SK-N-SH (cell line): ENCODE data around the gene FAM241A. TPM values are rescaled to one million over a fixed set of nuclear protein-coding genes. Genes with fewer than 3 reads are reported as not detected.
"Not testable (repeated sequence)": the region's sequence is repeated elsewhere in the genome, so short reads cannot be mapped to it uniquely, and the experiment has no call there.

ENCODE experiments used
- CTCF ChIA-PET: fragments of 300-600, 350-600 bp; formaldehyde crosslinking; extraction: SDS; loops from one replicate; lab custom pipeline; 2021; lab: Yijun Ruan, JAX
- POLR2A ChIA-PET: fragments of 350-600 bp; sonication (Branson Sonifier 250); formaldehyde crosslinking; extraction: SDS; loops from one replicate; lab custom pipeline; 2020; ENCODE audit warnings: antibody characterized with exemption, inconsistent platforms; lab: Yijun Ruan, JAX
- DNase-seq: peaks from one replicate; pipeline ENCODE4 v3.0.0; 2012
- H2AFZ ChIP-seq: fragments of 200-600 bp; sonication (generic); 2 replicates; pipeline ENCODE4 v1.8.1; 2016; ENCODE audit warnings: antibody characterized with exemption, mild to moderate bottlenecking, low read depth
- H3F3A ChIP-seq: fragments of 200-600 bp; sonication (generic); replicated peaks from 2 replicates; pipeline ENCODE3; 2016; ENCODE audit warnings: antibody characterized with exemption, mild to moderate bottlenecking; ENCODE audit not compliant: insufficient read depth
- H3K27ac ChIP-seq, 2 experiments: fragments of 200-500 bp in 1 of 2; fragments of 200-600 bp in 1 of 2; sonication (Bioruptor generic) in 1 of 2; sonication (generic), shearing (Covaris generic) in 1 of 2; 2 replicates each; pipeline versions ENCODE4 v1.5.1 to v1.6.1; 2014 to 2016; ENCODE audit warnings: low read depth in 2 of 2, inconsistent platforms in 1 of 2, low read length in 1 of 2, mild to moderate bottlenecking in 1 of 2, mixed read lengths in 1 of 2
- H3K27me3 ChIP-seq: fragments of 200-600 bp; sonication (generic), shearing (Covaris generic); 2 replicates; pipeline ENCODE4 v1.6.1; 2016; ENCODE audit warnings: mixed run types; ENCODE audit not compliant: insufficient read depth
- H3K36me3 ChIP-seq, 2 experiments: fragments of 200-500 bp in 1 of 2; fragments of 200-600 bp in 1 of 2; sonication (Bioruptor generic) in 1 of 2; sonication (generic) in 1 of 2; replicated peaks in 1 of 2; 2 replicates each; pipeline versions ENCODE3 to v1.5.1; 2014 to 2016; ENCODE audit warnings: low read length in 1 of 2, mild to moderate bottlenecking in 1 of 2; ENCODE audit not compliant: insufficient read depth in 2 of 2, control insufficient read depth in 1 of 2
- H3K4me1 ChIP-seq, 2 experiments: fragments of 200-500 bp in 1 of 2; fragments of 200-600 bp in 1 of 2; sonication (Bioruptor generic) in 1 of 2; sonication (generic), shearing (Covaris generic) in 1 of 2; 2 replicates each; pipeline versions ENCODE4 v1.5.1 to v1.6.1; 2014 to 2016; ENCODE audit warnings: low read depth in 1 of 2, low read length in 1 of 2, mixed run types in 1 of 2; ENCODE audit not compliant: insufficient read depth in 2 of 2, control insufficient read depth in 1 of 2
- H3K4me2 ChIP-seq: fragments of 200-600 bp; sonication (generic), shearing (Covaris generic); 2 replicates; pipeline ENCODE4 v1.6.1; 2017; ENCODE audit warnings: mixed run types
- H3K4me3 ChIP-seq, 2 experiments: fragments of 200-500 bp in 1 of 2; fragments of 200-600 bp in 1 of 2; sonication (Bioruptor generic) in 1 of 2; sonication (generic), shearing (Covaris generic) in 1 of 2; 2 replicates each; pipeline versions ENCODE4 v1.5.1 to v1.8.1; 2014 to 2016; ENCODE audit warnings: low read depth in 2 of 2, inconsistent platforms in 1 of 2, low read length in 1 of 2, mild to moderate bottlenecking in 1 of 2, mixed read lengths in 1 of 2, moderate library complexity in 1 of 2
- H3K79me2 ChIP-seq: fragments of 200-600 bp; sonication (generic); 2 replicates; pipeline ENCODE4 v1.8.1; 2017; ENCODE audit warnings: mild to moderate bottlenecking; ENCODE audit not compliant: insufficient read depth
- H3K9ac ChIP-seq: fragments of 200-600 bp; sonication (generic); 2 replicates; pipeline ENCODE4 v1.6.1; 2017; ENCODE audit warnings: mixed run types
- H3K9me2 ChIP-seq: fragments of 200-600 bp; sonication (generic); 2 replicates; pipeline ENCODE4 v1.6.1; 2017; ENCODE audit warnings: mixed run types
- H3K9me3 ChIP-seq: fragments of 200-600 bp; sonication (generic); 2 replicates; pipeline ENCODE4 v1.6.1; 2017; ENCODE audit warnings: mixed run types, mild to moderate bottlenecking, moderate library complexity
- H4K20me1 ChIP-seq: fragments of 200-600 bp; sonication (generic); 2 replicates; pipeline ENCODE4 v1.6.1; 2017; ENCODE audit warnings: mild to moderate bottlenecking, mixed run types; ENCODE audit not compliant: insufficient read depth
- CHD2 ChIP-seq: fragments of 150-350 bp; IDR thresholded peaks from 2 replicates; pipeline ENCODE4 v1.6.1; 2018; ENCODE audit warnings: low read length; ENCODE audit not compliant: partially characterized antibody
- EP300 ChIP-seq, 2 experiments: IDR thresholded peaks; 2 replicates each; pipeline versions ENCODE4 v1.4.0 to v1.6.1; 2012; ENCODE audit warnings: borderline replicate concordance in 1 of 2, low read depth in 1 of 2, low read length in 1 of 2
- FOXJ3 ChIP-seq: sonication (generic); formaldehyde crosslinking; IDR thresholded peaks from 2 replicates; pipeline ENCODE4 v1.5.1; 2020; ENCODE audit warnings: mild to moderate bottlenecking, missing genetic modification reagents
- MXI1 ChIP-seq: IDR thresholded peaks from 2 replicates; pipeline ENCODE4 v1.6.1; 2012; ENCODE audit warnings: mild to moderate bottlenecking, low read depth, low read length, improper control_type of control experiment
- NRF1 ChIP-seq: IDR thresholded peaks from 2 replicates; pipeline ENCODE4 v1.6.1; 2012; ENCODE audit warnings: low read depth, mild to moderate bottlenecking, low read length
- PBX3 ChIP-seq: IDR thresholded peaks from 2 replicates; pipeline ENCODE4; 2012
- RXRA ChIP-seq: IDR thresholded peaks from 2 replicates; pipeline ENCODE4 v1.4.0; 2012; ENCODE audit warnings: low read depth, mild to moderate bottlenecking, borderline replicate concordance
- TCF12 ChIP-seq: IDR thresholded peaks from 2 replicates; pipeline ENCODE4 v1.4.0; 2012
- TEAD4 ChIP-seq: IDR thresholded peaks from 2 replicates; pipeline ENCODE4 v1.4.0; 2012; ENCODE audit warnings: mild to moderate bottlenecking, borderline replicate concordance; ENCODE audit not compliant: insufficient read depth
- YY1 ChIP-seq: IDR thresholded peaks from 2 replicates; pipeline ENCODE4 v1.4.0; 2012; ENCODE audit warnings: low read depth, mild to moderate bottlenecking
- WGBS: methylation state at CpG from one replicate; pipeline ENCODE4 v1.1.6; 2017; ENCODE audit warnings: low lambda C conversion rate; 5-methylcytosine and 5-hydroxymethylcytosine counted together
- polyA plus RNA-seq, 3 experiments: library from polyadenylated mRNA; depleted of rRNA; stranded (reverse); fragments of >200 nt; gene quantifications; 2 replicates each; pipeline ENCODE4 v1.2.3, GENCODE V29; 2012

The FAM241A gene
- polyA plus RNA-seq, 1 of the 3 experiments (the other 2 are of a cell fraction) = 0.44 TPM

DNA sequence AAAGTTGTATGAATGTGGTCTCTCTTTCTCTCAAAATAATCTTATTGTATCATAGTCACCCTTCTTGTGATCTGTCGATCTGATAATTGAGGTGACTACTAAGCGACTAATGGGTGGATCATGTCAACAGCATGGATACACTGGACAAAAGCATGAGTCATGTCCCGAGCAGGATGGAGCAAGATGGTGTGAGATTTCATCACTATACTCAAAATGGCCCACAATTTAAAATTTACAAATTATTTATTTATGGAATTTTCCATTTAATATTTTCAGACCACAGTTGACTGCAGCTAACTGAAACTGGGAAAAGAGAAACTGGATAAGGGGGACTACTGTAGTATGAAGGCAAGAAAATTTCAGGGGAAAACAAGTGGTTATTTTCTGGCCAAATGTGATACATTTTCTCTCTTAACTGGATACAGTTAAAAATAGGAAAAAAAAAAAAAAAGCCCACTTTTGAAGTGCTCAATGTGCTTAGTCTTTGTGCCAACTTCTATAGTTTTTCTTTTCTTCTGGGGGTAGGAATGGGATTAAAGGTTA lies 25.3 kb downstream of the FAM241A start (continued):
- TF ChIP-seq FOXJ3 (CRISPR knock-in tag) = no peak
- peak; percentile 54; the same call in 1 of the 2 replicates for TF ChIP-seq YY1
- peak; percentile 56 for TF ChIP-seq PBX3
- TF ChIP-seq TCF12 = peak; percentile 55
- peak in 1 of 2 experiments; percentile 46; a peak in 1 of 4 replicates for TF ChIP-seq EP300 (IDR thresholded peaks at IDR 0.05; ENCODE audit: borderline replicate concordance in 1 of 2, low read depth in 1 of 2, low read length in 1 of 2)
- TF ChIP-seq RXRA = no peak
- no peak for TF ChIP-seq TEAD4
- no peak for TF ChIP-seq NRF1
- no peak for TF ChIP-seq CHD2
- no peak for TF ChIP-seq MXI1

DNA sequence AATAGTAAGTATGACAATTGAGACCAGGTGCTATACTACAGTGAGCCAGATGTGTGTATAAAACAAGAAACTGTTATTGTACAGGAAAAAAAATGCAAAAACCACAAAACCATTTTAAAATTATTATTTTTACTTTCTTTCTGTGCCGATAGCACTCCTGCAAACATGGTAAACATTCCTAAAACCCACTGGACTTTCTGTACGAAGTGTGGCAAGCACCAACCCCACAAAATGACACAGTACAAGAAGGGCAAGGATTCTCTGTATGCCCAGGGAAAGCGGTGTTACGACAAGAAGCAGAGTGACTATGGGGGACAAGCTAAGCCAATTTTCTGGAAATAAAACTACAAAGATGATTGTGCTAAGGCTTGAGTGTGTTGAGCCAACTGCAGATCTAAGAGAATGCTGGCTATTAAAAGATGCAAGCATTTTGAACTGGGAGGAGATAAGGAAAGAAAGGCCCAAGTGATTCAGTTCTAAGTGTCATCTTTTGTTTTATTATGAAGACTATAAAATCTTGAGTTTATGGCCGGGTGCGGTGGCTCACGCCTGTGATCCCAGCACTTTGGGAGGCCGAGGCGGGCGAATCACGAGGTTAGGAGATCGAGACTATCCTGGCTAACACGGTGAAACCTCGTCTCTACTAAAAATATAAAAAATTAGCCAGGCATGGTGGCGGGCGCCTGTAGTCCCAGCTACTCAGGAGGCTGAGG lies 26.0 kb downstream of the FAM241A start:
- DNase-seq, H3F3A ChIP-seq, H3K4me3 ChIP-seq: not testable (repeated sequence)

DNA sequence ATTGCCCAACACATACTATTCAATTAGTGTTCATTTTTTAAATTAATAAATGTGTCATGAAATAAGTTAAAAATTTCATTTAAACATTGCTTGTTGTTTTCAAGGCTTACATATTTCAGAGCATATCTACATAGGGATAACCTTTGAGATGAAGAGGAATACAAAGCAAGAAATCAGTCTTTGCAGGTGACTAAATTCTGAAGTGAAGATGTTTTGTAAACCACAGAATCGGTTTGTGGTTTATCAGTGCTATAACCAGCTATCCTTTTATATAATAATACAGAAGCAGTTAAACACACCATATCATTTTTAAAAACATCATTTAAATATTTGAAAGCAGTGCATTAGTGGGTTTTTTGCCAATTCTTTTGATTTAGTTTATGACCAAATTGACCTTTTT lies 26.9 kb downstream of the FAM241A start:
- Histone ChIP-seq H3K36me3 (no peaks in the 10 kb centered on the region), H3K4me2 (no peak overlapping the region), H3K4me3 (no peak overlapping the region), H4K20me1 (no peaks in the 10 kb centered on the region), H3K27ac (no peak overlapping the region), H3K9ac (no peak overlapping the region), H3F3A (no peaks in the 10 kb centered on the region), H3K9me3 (no peaks in the 10 kb centered on the region), H2AFZ (no peak overlapping the region), H3K79me2 (no peaks in the 10 kb centered on the region), H3K9me2 (no peaks in the 10 kb centered on the region), H3K27me3 (no peaks in the 10 kb centered on the region), H3K4me1 (no peaks in the 10 kb centered on the region; a peak in 1 of 4 replicates)
- POLR2A ChIA-PET = no interaction called here
- CTCF ChIA-PET = interaction anchor here (0.5 kb wide), 1 partner anchor 19 kb away, joined by 3 read pairs; no protein-coding TSS in a partner anchor
- no peak for TF ChIP-seq PBX3
- 85% methylated on average over 1 of the region's 1 CpG for WGBS
- DNase-seq = no peak

More for the DNA sequence above, 26.0 kb downstream of the FAM241A start:
- 86% methylated on average over 16 of the region's 16 CpGs for WGBS
- H3K9ac ChIP-seq, H3K79me2 ChIP-seq, H3K27me3 ChIP-seq, H3K4me2 ChIP-seq, H4K20me1 ChIP-seq, CTCF ChIA-PET, H3K9me2 ChIP-seq, H3K4me1 ChIP-seq, POLR2A ChIA-PET, H3K9me3 ChIP-seq, H3K36me3 ChIP-seq: not testable (repeated sequence)
- Histone ChIP-seq H3K27ac (peak overlapping the region in 1 of 2 experiments; percentile 63; a peak in 2 of 4 replicates), H2AFZ (peak overlapping the region; percentile 89)
